T-helper 9 cell (primary cell): ENCODE results near the gene DGKQ.

Experiments used
- DNase-seq: peaks from one replicate; pipeline ENCODE4 v3.0.0-alpha.2; 2020
- total RNA-seq, 2 donors: gene quantifications; one replicate each; lab custom pipeline; 2026; lab: John Stamatoyannopoulos, UW

The DGKQ gene, protein sequence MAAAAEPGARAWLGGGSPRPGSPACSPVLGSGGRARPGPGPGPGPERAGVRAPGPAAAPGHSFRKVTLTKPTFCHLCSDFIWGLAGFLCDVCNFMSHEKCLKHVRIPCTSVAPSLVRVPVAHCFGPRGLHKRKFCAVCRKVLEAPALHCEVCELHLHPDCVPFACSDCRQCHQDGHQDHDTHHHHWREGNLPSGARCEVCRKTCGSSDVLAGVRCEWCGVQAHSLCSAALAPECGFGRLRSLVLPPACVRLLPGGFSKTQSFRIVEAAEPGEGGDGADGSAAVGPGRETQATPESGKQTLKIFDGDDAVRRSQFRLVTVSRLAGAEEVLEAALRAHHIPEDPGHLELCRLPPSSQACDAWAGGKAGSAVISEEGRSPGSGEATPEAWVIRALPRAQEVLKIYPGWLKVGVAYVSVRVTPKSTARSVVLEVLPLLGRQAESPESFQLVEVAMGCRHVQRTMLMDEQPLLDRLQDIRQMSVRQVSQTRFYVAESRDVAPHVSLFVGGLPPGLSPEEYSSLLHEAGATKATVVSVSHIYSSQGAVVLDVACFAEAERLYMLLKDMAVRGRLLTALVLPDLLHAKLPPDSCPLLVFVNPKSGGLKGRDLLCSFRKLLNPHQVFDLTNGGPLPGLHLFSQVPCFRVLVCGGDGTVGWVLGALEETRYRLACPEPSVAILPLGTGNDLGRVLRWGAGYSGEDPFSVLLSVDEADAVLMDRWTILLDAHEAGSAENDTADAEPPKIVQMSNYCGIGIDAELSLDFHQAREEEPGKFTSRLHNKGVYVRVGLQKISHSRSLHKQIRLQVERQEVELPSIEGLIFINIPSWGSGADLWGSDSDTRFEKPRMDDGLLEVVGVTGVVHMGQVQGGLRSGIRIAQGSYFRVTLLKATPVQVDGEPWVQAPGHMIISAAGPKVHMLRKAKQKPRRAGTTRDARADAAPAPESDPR
- 50.4 to 77.1 reads per million in 2 donors for total RNA-seq

- peak; percentile 91 for DNase-seq
Measured at GRCh38 chr4:973431-974397, at the start of gene DGKQ. TSS of gene DGKQ (minus strand) at chr4:973569. CDS start at chr4:973482, 87 bp downstream.

- no peak for DNase-seq
Measured at GRCh38 chr4:1022739-1023066, 49.3 kb upstream of the DGKQ start.

DNA sequence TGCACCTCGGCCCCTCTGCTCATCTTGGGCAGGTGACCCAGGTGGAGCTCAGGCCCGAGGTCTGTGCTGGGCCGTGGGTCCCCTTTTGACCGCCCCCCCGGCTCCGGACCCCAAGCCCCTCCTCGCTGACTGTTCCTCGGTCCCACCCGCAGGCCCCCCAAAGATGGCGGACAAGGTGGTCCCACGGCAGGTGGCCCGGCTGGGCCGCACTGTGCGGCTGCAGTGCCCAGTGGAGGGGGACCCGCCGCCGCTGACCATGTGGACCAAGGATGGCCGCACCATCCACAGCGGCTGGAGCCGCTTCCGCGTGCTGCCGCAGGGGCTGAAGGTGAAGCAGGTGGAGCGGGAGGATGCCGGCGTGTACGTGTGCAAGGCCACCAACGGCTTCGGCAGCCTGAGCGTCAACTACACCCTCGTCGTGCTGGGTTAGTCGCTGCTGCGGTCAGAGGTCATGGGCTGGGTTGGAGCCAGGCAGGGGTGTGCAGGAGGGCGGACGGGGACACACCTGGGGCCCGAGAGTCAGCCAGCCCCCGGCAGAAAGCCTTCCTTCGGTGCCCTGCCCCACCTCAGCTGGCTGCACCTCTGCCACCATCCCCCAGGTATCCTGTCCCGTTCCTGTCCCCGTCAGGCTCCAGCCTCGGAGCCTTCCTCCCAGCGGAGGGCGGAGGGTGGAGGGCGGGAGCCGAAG, 48.8 kb upstream of the DGKQ start:
- no peak for DNase-seq

GRCh38 chr4:1021386-1022050, 48.1 kb upstream of the DGKQ start:
- no peak for DNase-seq

DNA sequence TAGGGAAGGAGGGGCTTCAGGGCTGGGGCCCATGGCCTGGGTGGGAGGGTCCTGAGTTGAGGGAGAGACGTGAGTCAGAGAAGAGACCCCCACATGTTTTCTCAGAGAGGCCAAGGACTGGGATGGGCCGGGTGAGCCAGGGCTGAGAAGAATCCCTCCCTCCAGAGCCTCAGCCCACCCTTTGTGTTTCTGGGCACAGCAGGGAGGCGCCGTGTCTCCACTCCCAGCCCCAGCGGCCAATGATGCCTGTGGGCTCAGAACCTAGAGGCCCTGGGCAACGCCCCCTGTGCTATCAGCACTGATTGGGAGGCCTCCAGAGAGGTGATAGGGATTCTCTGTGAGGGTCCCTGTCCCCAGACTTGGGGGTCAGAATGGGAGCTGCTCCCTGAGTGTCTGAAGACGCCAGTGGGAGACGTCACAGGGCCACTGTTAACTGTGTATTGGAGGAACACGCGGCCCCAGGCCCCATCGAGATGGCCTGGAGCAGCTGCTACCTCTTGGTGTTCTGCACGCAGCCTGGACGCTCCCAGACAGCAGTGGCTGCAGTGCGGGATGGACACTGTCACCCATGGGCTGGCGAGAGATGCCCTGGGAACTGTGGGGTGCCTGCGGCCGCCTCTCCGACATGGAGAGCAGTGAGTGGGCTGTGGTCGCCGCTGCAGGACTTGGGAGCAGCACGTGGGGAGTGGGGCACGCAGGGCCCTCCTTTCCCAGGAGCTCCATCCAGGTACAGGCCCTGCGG, 46.5 kb upstream of the DGKQ start:
- DNase-seq: no peak

DNA sequence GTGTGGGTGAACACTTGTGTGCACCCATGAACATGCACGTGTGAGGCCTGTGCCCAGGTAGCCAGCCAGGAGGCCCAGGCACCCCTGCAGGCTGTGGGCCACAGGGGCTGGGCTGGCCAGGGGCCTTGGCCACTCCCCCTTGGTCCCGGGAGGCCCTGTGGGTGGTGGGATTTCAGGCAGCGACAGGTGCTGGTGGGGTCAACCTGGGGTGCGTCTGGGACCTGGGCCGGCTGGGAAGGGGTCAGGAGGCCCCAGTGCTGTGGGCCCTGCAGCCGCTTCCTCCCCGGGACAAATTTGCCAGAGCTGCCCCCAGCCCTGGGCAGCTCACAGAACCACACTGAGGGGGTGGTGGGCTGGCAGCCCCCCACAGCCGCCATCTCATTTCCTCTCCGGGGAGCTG, 46.0 kb upstream of the DGKQ start:
- DNase-seq: no peak

DNA sequence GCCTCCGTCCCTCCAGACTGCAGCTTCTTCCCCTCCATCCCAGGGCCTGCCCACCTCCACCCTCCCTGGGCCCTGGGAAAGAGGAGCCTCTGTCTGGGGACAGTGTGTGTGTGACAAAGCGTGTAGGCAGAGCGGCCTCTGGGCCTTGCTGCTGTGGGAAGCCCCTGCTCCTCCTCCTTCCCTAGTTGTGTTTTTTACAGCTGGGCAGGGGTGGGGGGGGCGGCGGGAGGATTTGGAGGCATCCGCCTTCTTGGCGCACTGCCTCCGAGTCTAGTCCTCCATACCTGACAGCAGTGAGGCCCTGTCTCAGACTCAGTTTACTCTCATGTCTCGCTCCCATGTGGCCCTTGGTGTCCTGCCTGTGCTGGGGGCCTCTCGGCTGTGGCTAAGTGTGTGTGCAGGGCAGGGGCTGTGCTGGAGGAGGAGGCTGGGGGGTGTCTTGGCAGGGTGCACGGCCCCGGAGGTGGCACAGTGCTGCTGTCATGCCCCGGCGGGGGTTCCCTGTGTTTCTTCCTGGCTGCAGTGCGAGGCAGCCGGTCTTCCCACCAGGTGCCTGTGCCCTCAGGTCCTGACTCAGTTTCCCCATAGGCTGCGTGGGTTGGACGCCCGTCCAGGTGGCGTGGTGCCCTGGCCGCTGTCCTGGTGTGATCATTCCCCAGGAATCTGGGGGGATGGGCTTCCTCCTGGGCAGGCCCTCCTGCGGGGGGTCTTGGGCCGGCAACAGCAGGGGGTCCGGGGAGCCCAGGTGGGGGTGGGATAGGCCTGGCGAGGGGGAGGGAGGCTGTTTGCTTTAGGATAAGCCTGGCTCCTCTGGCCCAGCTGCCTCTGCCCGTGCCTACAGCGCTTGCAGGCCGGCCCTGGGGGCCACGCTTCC, 45.0 kb upstream of the DGKQ start:
- no peak for DNase-seq

- no peak for DNase-seq
Measured at GRCh38 chr4:1017706-1018105, 44.3 kb upstream of the DGKQ start.

GRCh38 chr4:1017211-1017610, 43.8 kb upstream of the DGKQ start:
- DNase-seq: no peak

DNA sequence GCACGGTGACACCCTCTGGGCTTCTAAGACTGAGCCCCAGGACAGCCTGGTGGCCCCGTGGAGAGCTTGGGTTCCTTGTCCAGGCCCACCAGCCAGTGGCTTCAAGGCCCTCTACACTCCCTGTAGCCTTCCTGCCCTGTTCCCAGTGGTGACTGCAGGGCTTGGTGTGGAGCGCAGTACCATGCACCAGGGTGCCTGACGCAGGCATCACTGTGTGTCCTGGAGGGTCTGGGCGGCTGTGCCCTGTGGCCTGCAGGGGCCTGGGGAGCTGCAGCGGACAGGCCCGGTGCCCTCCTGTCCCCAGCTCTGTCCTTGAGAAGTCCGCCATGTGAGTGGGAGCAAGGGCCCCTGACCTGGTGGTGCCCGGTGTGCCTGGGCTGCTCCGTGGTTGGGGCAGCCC, 42.4 kb upstream of the DGKQ start:
- DNase-seq: no peak

DNA sequence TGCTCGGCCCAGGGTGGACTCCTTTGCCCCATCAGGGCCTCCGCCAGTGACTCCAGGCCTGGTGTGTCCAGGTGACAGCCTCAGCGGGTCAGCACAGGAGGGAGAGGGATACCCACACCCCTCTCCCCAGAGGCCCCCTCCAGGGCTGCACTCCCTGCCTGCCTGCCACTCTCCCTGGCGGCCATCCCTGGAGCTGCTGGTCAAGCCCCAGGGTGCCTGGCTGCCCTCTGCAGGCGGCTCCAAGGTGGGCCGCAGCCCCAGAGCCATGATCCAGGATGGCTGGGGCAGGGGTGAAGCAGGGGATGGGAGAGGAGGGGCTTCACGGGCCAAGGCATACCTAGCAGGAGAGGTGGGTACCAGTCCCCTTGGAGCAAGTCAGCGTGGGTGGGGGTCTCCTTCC, 41.8 kb upstream of the DGKQ start:
- no peak for DNase-seq

DNA sequence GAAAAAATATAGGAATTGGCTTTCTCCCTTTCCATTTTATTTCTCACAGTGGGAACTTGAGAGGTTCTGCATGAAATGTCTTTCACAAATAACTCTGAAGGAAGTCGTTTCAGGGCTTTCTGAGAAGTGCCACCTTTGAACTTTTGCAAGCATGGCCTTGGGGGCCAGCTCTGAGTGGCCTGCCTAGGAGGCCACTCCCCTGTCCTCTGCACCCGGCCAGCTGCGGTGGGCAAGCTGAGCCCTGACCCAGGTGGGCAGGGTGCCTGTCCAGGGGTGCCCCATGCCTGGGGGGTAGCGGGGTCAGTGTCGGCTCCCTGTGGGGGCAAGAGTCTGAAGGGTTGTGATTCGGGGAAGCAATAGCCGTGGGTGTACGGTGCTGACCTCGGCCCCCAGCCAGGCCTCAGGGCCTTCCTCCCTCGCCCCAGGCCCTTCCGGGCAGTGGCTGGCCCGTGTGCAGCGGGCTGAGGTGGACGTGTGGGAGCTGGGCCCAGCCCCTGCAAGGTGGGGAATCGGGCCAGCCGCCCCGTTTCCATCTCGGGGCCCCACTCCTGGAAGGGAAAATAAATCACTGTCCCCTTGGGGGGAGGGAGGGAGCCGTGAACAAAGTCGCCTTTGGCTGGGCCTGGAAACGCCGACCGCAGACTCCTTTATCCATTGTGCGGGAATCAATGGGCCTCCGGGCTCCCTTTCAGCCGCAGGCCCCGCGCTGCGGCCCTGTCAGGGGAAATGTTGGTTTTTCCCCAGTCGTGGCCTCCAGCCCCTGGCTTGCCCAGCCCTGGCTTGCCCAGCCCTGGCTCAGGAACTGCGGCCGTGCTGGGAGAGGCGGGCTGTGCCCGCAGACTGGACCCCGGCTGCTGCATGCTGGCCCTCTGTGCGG, 41.2 kb upstream of the DGKQ start:
- no peak for DNase-seq

DNA sequence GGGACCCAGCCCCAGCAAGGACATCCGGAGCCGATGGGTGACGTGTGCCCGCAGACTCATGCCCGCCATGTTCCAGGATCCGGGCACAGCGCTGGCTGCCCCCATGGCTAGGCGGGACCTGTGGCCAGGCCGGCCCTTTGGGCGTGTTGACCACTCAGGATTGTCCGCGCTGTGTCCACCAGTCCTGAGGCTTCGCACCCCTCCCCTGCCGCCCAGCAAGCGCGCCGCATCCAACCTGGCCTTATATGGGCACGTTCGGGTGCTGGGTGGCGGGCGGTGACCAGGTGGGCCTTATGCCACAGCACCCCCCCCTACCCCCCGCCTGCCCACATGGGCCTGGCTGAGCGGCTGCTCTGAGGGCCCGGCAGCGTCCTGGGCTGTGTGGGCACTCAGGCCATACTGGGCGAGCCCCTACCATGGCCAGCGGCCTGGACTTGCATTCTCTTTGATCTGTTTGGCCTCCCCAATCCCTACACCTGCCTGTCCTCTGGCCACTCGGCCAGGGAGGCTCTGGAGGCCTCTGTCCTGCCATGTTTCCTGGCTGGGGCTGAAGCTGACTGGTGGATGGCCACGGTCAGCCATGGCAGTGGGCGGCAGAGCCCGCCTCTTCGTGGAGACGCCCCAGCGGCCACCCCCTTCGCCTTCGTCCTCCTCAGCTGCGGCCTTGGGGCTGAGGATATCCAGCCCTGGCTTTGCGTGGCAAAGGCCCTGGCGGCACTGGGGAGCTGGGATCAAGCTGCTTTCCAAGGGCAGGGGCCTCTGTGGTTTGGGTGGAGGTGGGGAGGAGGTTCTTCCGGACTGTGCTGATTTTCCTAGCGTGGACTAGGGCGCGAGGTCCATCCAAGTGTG, 40.1 kb upstream of the DGKQ start:
- DNase-seq: no peak

DNA sequence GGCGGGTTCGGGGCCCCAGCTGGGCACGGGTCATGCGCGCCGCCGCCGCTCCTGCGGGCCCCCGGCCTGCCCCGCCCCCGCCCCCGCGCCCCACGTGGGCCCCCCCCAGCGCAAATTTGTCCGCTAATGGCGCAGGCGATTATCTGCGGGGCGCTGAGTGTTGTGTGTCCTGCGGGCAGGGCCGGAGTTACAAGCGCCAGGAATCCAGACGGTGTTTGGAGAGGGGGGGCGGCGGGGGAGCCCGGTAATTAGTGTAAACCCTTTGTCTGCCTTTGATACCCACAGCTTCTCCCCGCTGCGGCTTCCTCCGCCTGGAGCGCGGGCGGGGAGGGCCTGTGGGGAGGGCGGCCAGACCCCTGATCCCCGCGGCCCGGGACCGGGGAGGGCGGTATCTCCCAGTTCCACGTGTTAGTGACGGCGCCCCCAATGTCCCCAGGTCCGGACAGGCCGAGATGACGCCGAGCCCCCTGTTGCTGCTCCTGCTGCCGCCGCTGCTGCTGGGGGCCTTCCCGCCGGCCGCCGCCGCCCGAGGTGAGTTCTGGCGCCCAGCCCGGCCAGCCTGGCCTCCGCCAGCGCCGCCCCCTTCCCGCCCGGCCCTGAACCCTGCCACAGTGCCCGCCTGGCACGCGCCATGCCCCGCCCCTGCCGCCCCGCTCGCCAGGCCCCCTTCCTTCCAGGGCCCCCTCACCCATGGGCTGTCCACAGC, 38.8 kb upstream of the DGKQ start:
- DNase-seq: peak; percentile 41

DNA sequence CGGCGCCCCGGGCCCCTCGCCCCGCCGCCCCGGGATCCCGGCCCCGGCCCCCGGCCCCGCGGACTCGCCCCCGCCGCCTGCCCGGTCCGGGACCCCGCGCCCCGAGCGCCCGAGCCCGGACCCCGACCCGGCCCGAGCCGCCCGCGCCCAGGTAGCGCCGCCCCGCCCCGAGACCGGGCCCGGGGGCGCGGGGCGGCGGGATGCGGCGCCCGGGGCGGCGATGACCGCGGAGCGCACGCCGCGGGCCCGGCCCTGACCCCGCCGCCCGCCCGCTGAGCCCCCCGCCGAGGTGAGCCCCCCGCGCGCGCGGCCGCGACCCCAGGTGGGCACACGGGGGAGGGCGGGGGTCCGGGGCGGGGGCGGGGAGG, 38.3 kb upstream of the DGKQ start:
- DNase-seq: no peak

- DNase-seq: peak; percentile 93
Measured at GRCh38 chr4:1011022-1011665, 37.8 kb upstream of the DGKQ start, which contains the start of gene FGFRL1. TSS of gene FGFRL1 (plus strand) at chr4:1011626. CDS start at chr4:1012486, 860 bp downstream.
